HEK293 (cell line): Measurements from ENCODE around the gene PDZD2.

Experiments
- CTCF ChIP-seq: fragments of 450-650 bp; formaldehyde crosslinking; IDR thresholded peaks from 2 replicates; pipeline ENCODE4 v1.5.1; 2016; ENCODE audit warnings: missing biosample characterization, missing genetic modification characterization
- ZNF830 ChIP-seq: fragments of 450-650 bp; IDR thresholded peaks from 2 replicates; pipeline ENCODE4 v1.5.0; 2018; ENCODE audit warnings: missing biosample characterization, missing genetic modification characterization, low read depth, mild to moderate bottlenecking, moderate library complexity

- TF ChIP-seq CTCF = no peak
- no peak for TF ChIP-seq ZNF830 (tag by site-specific recombination)
Measured at GRCh38 chr5:31901807-31902530, 263.0 kb downstream of the PDZD2 start.
